ENCODE measurements around the gene ZDHHC11B. TPM values are rescaled to one million over a fixed set of nuclear protein-coding genes. Genes with fewer than 3 reads are reported as not detected.
"Not testable (repeated sequence)": the region's sequence is repeated elsewhere in the genome, so short reads cannot be mapped to it uniquely, and the experiment has no call there.

Gene ZDHHC11B
- total RNA-seq, 1 experiment from 2014 or later, result not detected

GRCh38 chr5:798505-799138, 14.1 kb upstream of the ZDHHC11B start:
- not testable (repeated sequence) for DNase-seq (ENCODE audit: low read depth in 1 of 2, low spot score in 2 of 2); H3K36me3 ChIP-seq; H3K4me1 ChIP-seq (replicated peaks); H3K27ac ChIP-seq; H3K9me3 ChIP-seq (replicated peaks); H3K4me3 ChIP-seq; H3K27me3 ChIP-seq (replicated peaks)

GRCh38 chr5:797986-798385, 13.5 kb upstream of the ZDHHC11B start:
- not testable (repeated sequence) for H3K27ac ChIP-seq; H3K9me3 ChIP-seq (replicated peaks); H3K4me1 ChIP-seq (replicated peaks); H3K4me3 ChIP-seq; DNase-seq (ENCODE audit: low read depth in 1 of 2, low spot score in 2 of 2); H3K36me3 ChIP-seq
- H3K27me3 ChIP-seq (replicated peaks), result peaks cover 11% of the 10 kb centered on the region

GRCh38 chr5:795873-796272, 11.3 kb upstream of the ZDHHC11B start:
- H3K4me3 ChIP-seq; H3K36me3 ChIP-seq; H3K27ac ChIP-seq; H3K4me1 ChIP-seq (replicated peaks); H3K9me3 ChIP-seq (replicated peaks): not testable (repeated sequence)
- H3K27me3 ChIP-seq (replicated peaks), result peaks cover 10% of the 10 kb centered on the region
- peak in 1 of 2 experiments; percentile 32 for DNase-seq (ENCODE audit: low read depth in 1 of 2, low spot score in 2 of 2)

DNA sequence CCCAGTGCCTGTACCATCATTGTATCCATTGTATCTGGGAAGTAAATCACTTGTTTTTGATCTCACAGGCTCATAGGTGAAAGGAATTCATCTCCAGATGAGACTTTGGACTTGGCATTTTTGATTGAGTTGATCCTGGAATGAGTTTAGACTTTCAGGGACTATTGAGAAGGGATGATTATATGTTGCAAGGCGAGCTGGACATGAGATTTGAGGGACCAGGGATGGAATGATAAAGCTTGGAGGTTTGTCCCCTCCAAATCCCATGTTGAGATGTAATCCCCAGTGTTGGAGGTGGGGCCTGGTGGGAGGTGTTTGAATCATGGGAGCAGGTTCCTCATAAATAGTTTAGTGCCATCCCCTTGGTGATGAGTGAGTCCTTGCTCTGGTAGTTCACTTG, 10.4 kb upstream of the ZDHHC11B start:
- peaks cover 12% of the 10 kb centered on the region for H3K27me3 ChIP-seq (replicated peaks)
- H3K27ac ChIP-seq; H3K36me3 ChIP-seq; H3K4me1 ChIP-seq (replicated peaks); DNase-seq (ENCODE audit: low read depth in 1 of 2, low spot score in 2 of 2); H3K4me3 ChIP-seq; H3K9me3 ChIP-seq (replicated peaks): not testable (repeated sequence)

- DNase-seq (ENCODE audit: low read depth in 1 of 2, low spot score in 2 of 2), result peak in 1 of 2 experiments; percentile 40
- H3K36me3 ChIP-seq, result not testable (repeated sequence)
Observed at GRCh38 chr5:788703-789102, 4.2 kb upstream of the ZDHHC11B start.

GRCh38 chr5:787857-788233, 3.3 kb upstream of the ZDHHC11B start:
- H3K4me3 ChIP-seq; DNase-seq (ENCODE audit: low read depth in 1 of 2, low spot score in 2 of 2); H3K9me3 ChIP-seq (replicated peaks); H3K4me1 ChIP-seq (replicated peaks); H3K36me3 ChIP-seq; H3K27ac ChIP-seq: not testable (repeated sequence)
- H3K27me3 ChIP-seq (replicated peaks), result peaks cover 23% of the 10 kb centered on the region

More at GRCh38 chr5:788703-789102, 4.2 kb upstream of the ZDHHC11B start:
- H3K27me3 ChIP-seq (replicated peaks), result peaks cover 28% of the 10 kb centered on the region
- H3K27ac ChIP-seq; H3K4me1 ChIP-seq (replicated peaks); H3K9me3 ChIP-seq (replicated peaks); H3K4me3 ChIP-seq: not testable (repeated sequence)

DNA sequence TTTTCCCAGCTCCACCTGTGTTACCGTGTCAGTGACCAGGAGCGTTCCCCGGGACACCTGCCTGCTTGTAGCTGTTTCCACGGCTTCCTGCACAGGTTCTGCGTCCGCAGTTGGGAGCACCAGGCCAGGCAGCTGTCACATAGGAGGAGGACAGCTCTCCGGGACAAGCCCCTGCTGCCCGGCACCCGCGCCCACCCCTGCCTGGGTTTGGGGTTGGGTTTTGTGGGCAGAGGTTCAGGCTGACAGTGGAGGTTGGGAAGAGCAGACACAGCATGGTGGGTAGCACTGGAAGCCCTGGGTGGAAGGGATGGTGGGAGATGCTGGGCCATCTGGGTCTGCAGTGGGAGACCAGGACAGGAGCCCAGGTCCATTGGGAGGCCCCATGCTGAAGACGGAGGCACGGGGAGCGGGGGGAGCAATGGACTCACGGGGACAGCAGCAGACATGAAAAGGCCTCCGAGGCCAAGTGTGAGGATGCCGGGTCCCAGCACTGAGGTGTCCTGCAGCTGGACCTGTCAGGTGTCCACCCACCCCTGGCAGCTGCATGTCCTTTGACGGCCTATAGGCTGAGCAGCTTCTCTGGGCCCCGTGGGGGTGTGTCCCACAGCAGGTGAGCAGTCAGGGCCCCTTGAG, 2.8 kb upstream of the ZDHHC11B start:
- peaks cover 21% of the 10 kb centered on the region for H3K27me3 ChIP-seq (replicated peaks)
- not testable (repeated sequence) for H3K4me3 ChIP-seq; DNase-seq (ENCODE audit: low read depth in 1 of 2, low spot score in 2 of 2); H3K36me3 ChIP-seq; H3K4me1 ChIP-seq (replicated peaks); H3K27ac ChIP-seq; H3K9me3 ChIP-seq (replicated peaks)

DNA sequence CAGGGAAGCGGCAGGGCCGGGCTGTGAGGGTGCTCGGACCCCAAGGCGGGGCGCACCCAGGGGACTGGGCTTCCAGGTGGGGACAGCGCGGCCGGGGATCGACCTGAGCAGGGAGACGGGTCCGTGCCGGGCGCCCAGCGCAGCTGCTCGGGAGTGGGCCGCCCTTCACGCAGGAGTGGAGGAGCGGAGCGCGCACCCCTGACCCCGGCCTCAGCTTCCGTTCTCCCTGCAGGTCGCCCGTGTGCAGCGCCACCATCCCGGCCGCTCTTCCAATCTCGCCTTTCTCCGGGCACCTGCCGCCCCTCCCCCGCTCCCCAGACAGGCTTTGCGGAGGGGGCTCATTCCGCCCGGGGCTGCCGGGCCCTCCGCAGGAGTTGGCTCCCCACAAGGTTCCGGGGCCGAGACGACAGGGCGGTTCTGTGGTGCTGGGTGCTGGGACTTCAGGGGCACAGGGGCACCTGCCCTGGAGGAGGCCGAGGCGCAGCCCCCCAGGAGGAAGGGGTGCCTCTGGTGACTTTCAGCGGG, 714 bp upstream of the ZDHHC11B start:
- not testable (repeated sequence) for H3K4me1 ChIP-seq (replicated peaks); DNase-seq (ENCODE audit: low read depth in 1 of 2, low spot score in 2 of 2); H3K4me3 ChIP-seq; H3K36me3 ChIP-seq; H3K9me3 ChIP-seq (replicated peaks); H3K27ac ChIP-seq
- H3K27me3 ChIP-seq (replicated peaks), result peaks cover 17% of the 10 kb centered on the region

DNA sequence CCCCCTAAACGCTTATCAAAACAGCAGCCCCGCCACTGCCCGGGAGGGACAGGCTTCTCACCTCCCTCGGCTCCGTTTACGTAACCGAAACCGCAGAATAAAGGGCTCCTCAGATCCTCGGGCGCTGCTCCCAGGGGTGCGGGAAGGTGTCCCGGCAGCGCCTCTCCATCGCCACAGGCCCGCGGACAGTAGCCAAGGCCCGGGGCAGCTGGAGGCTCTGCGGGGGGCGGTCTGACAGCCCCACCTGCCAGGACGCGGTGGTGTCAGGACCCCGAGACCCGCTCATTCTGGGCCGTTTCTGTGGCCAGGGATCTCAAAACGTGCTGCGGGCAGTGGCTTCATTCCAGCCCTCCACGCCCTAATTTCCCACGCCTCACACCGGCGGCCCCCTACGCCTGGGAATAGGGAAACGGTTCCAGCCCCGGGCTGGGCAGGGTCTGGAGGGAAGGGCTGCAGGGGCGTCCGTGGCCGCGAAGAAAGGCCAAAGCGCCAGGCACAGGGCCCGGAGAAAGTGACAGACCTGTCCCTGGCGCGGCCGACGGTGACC, 575 bp downstream of the ZDHHC11B start:
- H3K36me3 ChIP-seq; H3K4me3 ChIP-seq; H3K4me1 ChIP-seq (replicated peaks); H3K27ac ChIP-seq; H3K9me3 ChIP-seq (replicated peaks): not testable (repeated sequence)
- peaks cover 17% of the 10 kb centered on the region for H3K27me3 ChIP-seq (replicated peaks)
- DNase-seq (ENCODE audit: low read depth in 1 of 2, low spot score in 2 of 2), result peak in 1 of 2 experiments; percentile 58

GRCh38 chr5:783049-783802, 1.3 kb downstream of the ZDHHC11B start:
- H3K27me3 ChIP-seq (replicated peaks), result peaks cover 11% of the 10 kb centered on the region
- DNase-seq (ENCODE audit: low read depth in 1 of 2, low spot score in 2 of 2), result peak in 1 of 2 experiments; percentile 53
- not testable (repeated sequence) for H3K4me1 ChIP-seq (replicated peaks); H3K4me3 ChIP-seq; H3K9me3 ChIP-seq (replicated peaks); H3K36me3 ChIP-seq; H3K27ac ChIP-seq

- DNase-seq (ENCODE audit: low read depth in 1 of 2, low spot score in 2 of 2); H3K9me3 ChIP-seq (replicated peaks); H3K27ac ChIP-seq; H3K4me3 ChIP-seq; H3K4me1 ChIP-seq (replicated peaks); H3K36me3 ChIP-seq: not testable (repeated sequence)
- H3K27me3 ChIP-seq (replicated peaks), result peaks cover 18% of the 10 kb centered on the region
Observed at GRCh38 chr5:782356-782755, 2.2 kb downstream of the ZDHHC11B start.

DNA sequence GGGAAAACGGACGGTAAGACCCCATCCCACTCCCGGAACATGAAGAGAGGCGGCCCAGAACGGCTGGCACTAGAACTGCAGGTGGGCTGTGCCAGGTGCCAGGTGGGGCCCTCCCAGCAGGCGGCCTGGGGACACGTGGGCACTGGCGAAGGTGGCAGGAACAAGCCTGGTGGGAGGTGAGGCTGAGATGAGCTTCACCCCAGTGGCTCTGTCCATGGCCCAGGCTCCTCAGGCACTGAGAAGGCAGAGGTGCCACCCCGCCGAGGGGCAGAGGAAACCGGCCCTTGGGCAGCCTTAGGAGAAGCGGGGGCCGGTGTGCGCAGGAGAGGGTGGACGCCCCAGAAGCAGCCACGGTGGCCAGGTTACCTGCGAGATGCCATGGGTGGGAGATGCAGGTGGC, 4.0 kb downstream of the ZDHHC11B start:
- H3K27ac ChIP-seq; H3K36me3 ChIP-seq; H3K9me3 ChIP-seq (replicated peaks); H3K4me1 ChIP-seq (replicated peaks); H3K4me3 ChIP-seq: not testable (repeated sequence)
- H3K27me3 ChIP-seq (replicated peaks), result peaks cover 30% of the 10 kb centered on the region
- peak in 1 of 2 experiments; percentile 53 for DNase-seq (ENCODE audit: low read depth in 1 of 2, low spot score in 2 of 2)

GRCh38 chr5:778967-779366, 5.6 kb downstream of the ZDHHC11B start:
- H3K36me3 ChIP-seq; H3K4me1 ChIP-seq (replicated peaks); DNase-seq (ENCODE audit: low read depth in 1 of 2, low spot score in 2 of 2); H3K4me3 ChIP-seq; H3K9me3 ChIP-seq (replicated peaks); H3K27ac ChIP-seq: not testable (repeated sequence)
- peaks cover 29% of the 10 kb centered on the region for H3K27me3 ChIP-seq (replicated peaks)

DNA sequence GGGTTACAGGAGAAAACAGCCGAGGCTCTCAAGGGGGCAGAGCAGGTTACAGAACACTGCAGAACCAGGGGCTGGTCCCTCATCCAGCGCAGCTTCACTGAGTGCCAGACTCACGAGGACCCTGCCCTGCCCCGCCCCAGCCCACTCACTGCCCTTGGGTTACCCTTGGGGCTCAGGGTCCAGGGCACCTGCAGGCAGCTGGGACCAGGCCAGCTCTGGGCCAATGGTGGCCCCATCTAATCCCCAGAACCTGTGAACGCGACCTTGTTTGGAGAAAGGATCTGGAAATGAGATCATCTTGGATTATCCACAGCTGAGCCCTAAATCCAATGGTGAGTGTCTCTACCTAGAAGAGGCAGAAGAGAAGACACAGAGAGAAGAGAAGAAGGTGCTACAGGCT, 6.1 kb downstream of the ZDHHC11B start:
- H3K4me1 ChIP-seq (replicated peaks); H3K36me3 ChIP-seq; H3K9me3 ChIP-seq (replicated peaks); H3K27ac ChIP-seq; H3K4me3 ChIP-seq: not testable (repeated sequence)
- DNase-seq (ENCODE audit: low read depth in 1 of 2, low spot score in 2 of 2), result peak in 1 of 2 experiments; percentile 47
- H3K27me3 ChIP-seq (replicated peaks), result peaks cover 32% of the 10 kb centered on the region

Data from SJSA1 (cell line).